ENCODE measurements around the gene SSBP3.

DNA sequence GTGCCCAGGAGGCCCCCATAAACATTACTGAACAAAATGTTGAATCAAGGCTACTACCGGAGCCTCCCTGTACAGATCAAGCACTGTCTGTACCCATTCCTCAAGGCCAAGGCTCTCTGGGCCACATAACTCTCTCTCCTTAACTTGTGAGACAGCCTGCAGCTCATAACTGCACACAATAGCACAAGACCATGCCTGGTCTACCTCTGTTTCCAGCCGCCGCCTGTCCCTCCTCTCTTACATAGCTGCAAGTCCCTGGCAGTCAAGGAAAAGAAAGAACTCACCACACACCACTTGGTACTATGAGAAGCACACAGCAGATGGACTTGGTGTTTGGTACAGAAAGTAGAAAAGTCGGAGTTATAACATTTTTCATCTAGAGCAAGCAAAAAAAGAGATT lies 91.1 kb downstream of the SSBP3 start:
- TF ChIP-seq, protein P1, sequence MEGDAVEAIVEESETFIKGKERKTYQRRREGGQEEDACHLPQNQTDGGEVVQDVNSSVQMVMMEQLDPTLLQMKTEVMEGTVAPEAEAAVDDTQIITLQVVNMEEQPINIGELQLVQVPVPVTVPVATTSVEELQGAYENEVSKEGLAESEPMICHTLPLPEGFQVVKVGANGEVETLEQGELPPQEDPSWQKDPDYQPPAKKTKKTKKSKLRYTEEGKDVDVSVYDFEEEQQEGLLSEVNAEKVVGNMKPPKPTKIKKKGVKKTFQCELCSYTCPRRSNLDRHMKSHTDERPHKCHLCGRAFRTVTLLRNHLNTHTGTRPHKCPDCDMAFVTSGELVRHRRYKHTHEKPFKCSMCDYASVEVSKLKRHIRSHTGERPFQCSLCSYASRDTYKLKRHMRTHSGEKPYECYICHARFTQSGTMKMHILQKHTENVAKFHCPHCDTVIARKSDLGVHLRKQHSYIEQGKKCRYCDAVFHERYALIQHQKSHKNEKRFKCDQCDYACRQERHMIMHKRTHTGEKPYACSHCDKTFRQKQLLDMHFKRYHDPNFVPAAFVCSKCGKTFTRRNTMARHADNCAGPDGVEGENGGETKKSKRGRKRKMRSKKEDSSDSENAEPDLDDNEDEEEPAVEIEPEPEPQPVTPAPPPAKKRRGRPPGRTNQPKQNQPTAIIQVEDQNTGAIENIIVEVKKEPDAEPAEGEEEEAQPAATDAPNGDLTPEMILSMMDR (conservative IDR thresholded peaks at IDR 0.05) = no peak
- TF ChIP-seq EZH2 (IDR thresholded peaks at IDR 0.05; ENCODE audit: low read depth) = no peak
